SKM-1 treated with dmso at 0.1 percent for 144 hours (cell line): ENCODE measurements around the gene UBE2M.
A peak's percentile ranks its signal among the peaks of the same experiment; 100 is the strongest.
"Not testable (repeated sequence)": the region's sequence is repeated elsewhere in the genome, so short reads cannot be mapped to it uniquely, and the experiment has no call there.

ENCODE experiments used
- DNase-seq: peaks from one replicate; lab custom pipeline; 2025; ENCODE audit not compliant: unreplicated experiment; lab: John Stamatoyannopoulos, UW

UBE2M gene

GRCh38 chr19:58513694-58514563, 44.5 kb downstream of the UBE2M start:
- DNase-seq = peak; percentile 60

GRCh38 chr19:58513213-58513693, 45.2 kb downstream of the UBE2M start:
- DNase-seq = no peak

DNA sequence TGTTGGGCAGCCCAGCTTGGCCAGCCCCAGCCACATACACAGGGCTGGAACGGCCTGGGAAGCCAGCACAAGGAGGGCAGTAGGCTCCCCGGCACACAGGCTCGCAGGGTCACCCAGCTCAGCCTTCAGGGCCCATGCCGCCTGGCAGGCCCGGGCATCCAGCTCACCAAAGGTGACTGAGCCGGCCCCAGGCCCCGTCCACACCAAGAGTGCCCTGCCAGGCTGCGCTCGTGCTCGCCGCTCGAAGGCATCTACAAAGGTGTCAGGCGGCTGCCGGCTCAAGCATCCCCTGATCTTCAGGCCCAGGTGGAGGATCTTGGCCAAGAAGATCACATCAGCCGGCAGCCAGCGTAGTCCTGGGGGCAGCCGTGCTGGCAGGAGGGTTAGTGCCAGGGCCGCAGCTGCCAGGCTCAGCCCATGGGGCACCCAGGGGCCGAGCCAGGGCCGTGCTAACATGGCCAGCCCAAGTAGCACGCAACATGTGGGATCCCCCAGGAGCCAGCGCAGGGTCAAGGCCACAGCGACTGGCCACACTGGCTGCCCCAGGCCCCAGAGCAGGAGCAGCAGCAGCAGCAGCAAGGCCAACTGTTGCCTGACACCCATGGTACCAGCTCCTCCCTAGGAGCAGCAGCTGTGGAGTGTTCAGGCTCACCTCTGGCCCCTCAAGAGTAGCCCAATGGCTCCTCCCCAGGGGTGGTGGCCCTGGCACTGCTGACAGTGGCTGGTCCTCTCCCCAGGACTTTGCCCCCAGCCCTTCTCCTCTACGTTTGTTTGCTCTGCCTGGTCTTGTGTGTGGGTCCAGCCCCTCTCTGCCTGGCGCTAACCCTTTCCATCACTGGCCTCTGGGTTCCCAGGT, 46.8 kb downstream of the UBE2M start, which contains the start of gene SLC27A5:
Gene SLC27A5 (minus strand): TSS at position 640 of the 856 bp plus-strand sequence. CDS start 37 bp downstream, at position 603.
- DNase-seq = no peak

- DNase-seq = no peak
These were observed 48.1 kb downstream of the UBE2M start for GRCh38 chr19:58510084-58510862.

DNA sequence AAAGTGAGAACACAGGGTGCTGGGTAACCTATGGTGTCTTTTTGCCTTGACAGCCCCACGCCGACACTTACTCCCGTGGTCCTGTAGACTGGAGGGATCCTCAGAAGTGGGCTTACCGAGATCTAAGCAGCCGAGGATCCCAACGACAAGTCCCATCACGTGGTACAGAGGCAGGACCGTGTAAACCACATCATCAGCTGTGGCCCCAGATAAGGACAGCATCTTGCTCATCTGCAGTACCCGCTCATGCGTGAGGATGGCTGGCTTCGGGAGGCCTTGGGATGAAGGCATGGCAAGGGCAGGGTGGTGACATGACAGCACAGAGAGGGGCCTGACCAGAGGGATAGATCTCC, 48.7 kb downstream of the UBE2M start:
- no peak for DNase-seq

GRCh38 chr19:58507602-58508223, 50.7 kb downstream of the UBE2M start:
- not testable (repeated sequence) for DNase-seq
